Stomach (tissue), 4 donors: ENCODE data around the gene SGMS1.
"Not testable (repeated sequence)": the region's sequence is repeated elsewhere in the genome, so short reads cannot be mapped to it uniquely, and the experiment has no call there.

Experiments used
- EP300 ChIP-seq: sonication (generic); formaldehyde crosslinking; IDR thresholded peaks from one replicate; pipeline ENCODE4 v1.6.1; 2017; ENCODE audit warnings: antibody characterized with exemption
- POLR2A ChIP-seq, 4 donors: fragments of 450-650 bp; IDR thresholded peaks; one replicate each; pipeline ENCODE4 v1.6.1; 2016; ENCODE audit warnings: antibody characterized with exemption in 4 of 4, control low read depth in 2 of 4, mild to moderate bottlenecking in 1 of 4, moderate library complexity in 1 of 4
- POLR2AphosphoS5 ChIP-seq, 3 donors: sonication (generic); formaldehyde crosslinking; IDR thresholded peaks; one replicate each; pipeline ENCODE4 v1.6.1; 2016; ENCODE audit warnings: antibody characterized with exemption in 3 of 3
- TF ChIP-seq, protein P1 (sequence below), 7 experiments: fragments of 450-650 bp in 4 of 7; fragments of 200-600 bp in 3 of 7; sonication (generic) in 3 of 7; IDR thresholded peaks; one replicate each; pipeline ENCODE4 v1.5.1; 2016 to 2019; ENCODE audit warnings: antibody characterized with exemption in 7 of 7, control low read depth in 2 of 7, mild to moderate bottlenecking in 1 of 7

DNA sequence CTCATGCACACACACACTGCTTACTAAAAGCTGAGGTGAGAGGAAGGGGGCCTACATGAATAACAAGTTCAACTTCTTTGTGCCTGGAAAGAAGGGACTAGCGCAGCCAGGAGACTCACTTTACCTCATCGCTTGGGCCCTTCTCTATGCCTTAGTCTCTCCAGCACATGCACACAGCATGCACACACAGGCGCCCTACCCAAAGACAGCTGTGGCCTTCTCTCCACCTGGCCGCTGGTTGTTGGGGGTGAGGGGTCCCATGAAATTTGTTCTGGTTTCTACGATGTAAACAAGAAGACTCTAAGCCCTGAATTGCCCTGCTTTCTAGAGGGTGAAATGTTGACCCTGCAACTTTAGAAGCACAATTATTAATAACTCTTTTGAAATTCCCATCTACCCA, 38.7 kb upstream of the SGMS1 start:
- TF ChIP-seq, protein P1, sequence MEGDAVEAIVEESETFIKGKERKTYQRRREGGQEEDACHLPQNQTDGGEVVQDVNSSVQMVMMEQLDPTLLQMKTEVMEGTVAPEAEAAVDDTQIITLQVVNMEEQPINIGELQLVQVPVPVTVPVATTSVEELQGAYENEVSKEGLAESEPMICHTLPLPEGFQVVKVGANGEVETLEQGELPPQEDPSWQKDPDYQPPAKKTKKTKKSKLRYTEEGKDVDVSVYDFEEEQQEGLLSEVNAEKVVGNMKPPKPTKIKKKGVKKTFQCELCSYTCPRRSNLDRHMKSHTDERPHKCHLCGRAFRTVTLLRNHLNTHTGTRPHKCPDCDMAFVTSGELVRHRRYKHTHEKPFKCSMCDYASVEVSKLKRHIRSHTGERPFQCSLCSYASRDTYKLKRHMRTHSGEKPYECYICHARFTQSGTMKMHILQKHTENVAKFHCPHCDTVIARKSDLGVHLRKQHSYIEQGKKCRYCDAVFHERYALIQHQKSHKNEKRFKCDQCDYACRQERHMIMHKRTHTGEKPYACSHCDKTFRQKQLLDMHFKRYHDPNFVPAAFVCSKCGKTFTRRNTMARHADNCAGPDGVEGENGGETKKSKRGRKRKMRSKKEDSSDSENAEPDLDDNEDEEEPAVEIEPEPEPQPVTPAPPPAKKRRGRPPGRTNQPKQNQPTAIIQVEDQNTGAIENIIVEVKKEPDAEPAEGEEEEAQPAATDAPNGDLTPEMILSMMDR (IDR thresholded peaks at IDR 0.05): not testable (repeated sequence)
- not testable (repeated sequence) for TF ChIP-seq POLR2A (IDR thresholded peaks at IDR 0.05); EP300; POLR2AphosphoS5 (IDR thresholded peaks at IDR 0.05)
